GM10266 (cell line): ENCODE measurements around the gene PIK3R6.

Experiments used
- DNase-seq: peaks from one replicate; pipeline ENCODE4 v3.0.0; 2012; ENCODE audit errors: extremely low spot score
- CTCF ChIP-seq: IDR thresholded peaks from 2 replicates; pipeline ENCODE4 v1.5.1; 2012; ENCODE audit warnings: mild to moderate bottlenecking, low read depth; ENCODE audit not compliant: control insufficient read depth, insufficient read depth; ENCODE audit errors: missing control alignments

PIK3R6 gene

GRCh38 chr17:8753136-8753975 is 114.1 kb downstream of the PIK3R6 start:
- no peak for DNase-seq
- no peak for TF ChIP-seq CTCF
